Neural progenitor cell (in vitro differentiated cells): ENCODE measurements around the gene TRAPPC2L. TPM values are rescaled to one million over a fixed set of nuclear protein-coding genes. Genes with fewer than 3 reads are reported as not detected.
"Not testable (repeated sequence)": the region's sequence is repeated elsewhere in the genome, so short reads cannot be mapped to it uniquely, and the experiment has no call there.

Source experiments
- DNase-seq: peaks from one replicate; pipeline ENCODE4 v3.0.0-alpha.2; 2016; ENCODE audit warnings: low spot score
- H2AFZ ChIP-seq: fragments of 200-600 bp; sonication (generic); replicated peaks from 2 replicates; pipeline ENCODE4 v1.6.1; 2016; ENCODE audit warnings: antibody characterized with exemption
- H3F3A ChIP-seq: fragments of 200-600 bp; sonication (generic); 2 replicates; pipeline ENCODE4 v1.6.1; 2016; ENCODE audit warnings: antibody characterized with exemption, low read depth
- H3K27ac ChIP-seq: fragments of 200-600 bp; sonication (generic); 2 replicates; pipeline ENCODE4 v1.5.1; 2016; ENCODE audit warnings: mild to moderate bottlenecking
- H3K27me3 ChIP-seq: fragments of 200-600 bp; sonication (generic); 2 replicates; pipeline ENCODE4 v1.6.1; 2016; ENCODE audit warnings: mild to moderate bottlenecking, moderate library complexity
- H3K36me3 ChIP-seq: fragments of 200-600 bp; sonication (generic); 2 replicates; pipeline ENCODE4 v1.5.1; 2016
- H3K4me1 ChIP-seq: fragments of 200-600 bp; sonication (generic); 2 replicates; pipeline ENCODE4 v1.6.1; 2016; ENCODE audit warnings: mixed run types
- H3K4me2 ChIP-seq: fragments of 200-600 bp; sonication (generic); 2 replicates; pipeline ENCODE4 v1.6.1; 2016
- H3K4me3 ChIP-seq: fragments of 200-600 bp; sonication (generic); 2 replicates; pipeline ENCODE4 v1.5.1; 2016
- H3K79me2 ChIP-seq: fragments of 200-600 bp; sonication (generic); 2 replicates; pipeline ENCODE4 v1.6.1; 2016; ENCODE audit warnings: low read depth
- H3K9ac ChIP-seq: fragments of 200-600 bp; sonication (generic); 2 replicates; pipeline ENCODE4 v1.6.1; 2016
- H3K9me3 ChIP-seq: fragments of 200-600 bp; sonication (generic); 2 replicates; pipeline ENCODE4 v1.5.1; 2016; ENCODE audit warnings: low read depth
- H4K20me1 ChIP-seq: fragments of 200-600 bp; sonication (generic); 2 replicates; pipeline ENCODE4 v1.6.1; 2016; ENCODE audit warnings: low read depth
- H3K27ac Mint-ChIP-seq: 3 replicates; pipeline ENCODE4 v1.8.0; 2021; ENCODE audit warnings: mixed read lengths
- H3K27me3 Mint-ChIP-seq: 2 replicates; pipeline ENCODE4 v1.8.0; 2022; ENCODE audit warnings: low read depth, mild to moderate bottlenecking, inconsistent platforms, moderate library complexity, mixed read lengths; ENCODE audit not compliant: insufficient read depth
- H3K36me3 Mint-ChIP-seq: 3 replicates; pipeline ENCODE4 v1.8.0; 2021; ENCODE audit warnings: mixed read lengths
- H3K4me1 Mint-ChIP-seq: 3 replicates; pipeline ENCODE4 v1.8.0; 2021; ENCODE audit warnings: mixed read lengths
- H3K4me3 Mint-ChIP-seq: 3 replicates; pipeline ENCODE4 v1.8.0; 2021; ENCODE audit warnings: mild to moderate bottlenecking, moderate library complexity, mixed read lengths
- H3K9me3 Mint-ChIP-seq: 3 replicates; pipeline ENCODE4 v1.8.0; 2020; ENCODE audit warnings: mixed read lengths
- CTCF ChIP-seq: fragments of 200-600 bp; sonication (generic); IDR thresholded peaks from 2 replicates; pipeline ENCODE4 v1.5.1; 2017; ENCODE audit warnings: antibody characterized with exemption, mild to moderate bottlenecking
- EZH2 ChIP-seq: fragments of 200-600 bp; sonication (generic); IDR thresholded peaks from 2 replicates; pipeline ENCODE4 v1.6.1; 2017; ENCODE audit warnings: antibody characterized with exemption, mild to moderate bottlenecking, moderate library complexity
- EZH2phosphoT487 ChIP-seq: fragments of 200-600 bp; sonication (generic); IDR thresholded peaks from 2 replicates; pipeline ENCODE4 v1.6.1; 2017; ENCODE audit warnings: antibody characterized with exemption
- total RNA-seq: library from RNA; depleted of rRNA; stranded (reverse); fragments of >200 nt; gene quantifications from 2 replicates; pipeline ENCODE4 v1.2.3, GENCODE V29; 2015; ENCODE audit warnings: low replicate concordance

The TRAPPC2L gene
- total RNA-seq, 1 donor from 2014 or later: 31.8 TPM

GRCh38 chr16:88886845-88887521 is 30.1 kb downstream of the TRAPPC2L start:
- DNase-seq: no peak
- Mint-ChIP-seq H3K27ac (no peak overlapping the region), H3K4me1 (peaks cover 3% of the 10 kb centered on the region), H3K27me3 (peaks cover 8% of the 10 kb centered on the region), H3K4me3 (no peak overlapping the region), H3K36me3 (peaks cover 2% of the 10 kb centered on the region), H3K9me3 (peaks cover 4% of the 10 kb centered on the region)
- H3K79me2 ChIP-seq: no peaks in the 10 kb centered on the region
- no peaks in the 10 kb centered on the region for H4K20me1 ChIP-seq
- no peaks in the 10 kb centered on the region for H3K27me3 ChIP-seq
- H3K4me1 ChIP-seq: no peaks in the 10 kb centered on the region
- no peak overlapping the region for H2AFZ ChIP-seq
- H3K27ac ChIP-seq: no peak overlapping the region
- H3K9ac ChIP-seq: no peak overlapping the region
- no peaks in the 10 kb centered on the region for H3K36me3 ChIP-seq
- no peak for TF ChIP-seq EZH2phosphoT487
- no peak for TF ChIP-seq EZH2
- no peak for TF ChIP-seq CTCF
- H3F3A ChIP-seq: no peaks in the 10 kb centered on the region
- no peak overlapping the region for H3K4me2 ChIP-seq
- no peak overlapping the region for H3K4me3 ChIP-seq
- no peaks in the 10 kb centered on the region for H3K9me3 ChIP-seq

GRCh38 chr16:88888057-88888456 is 31.1 kb downstream of the TRAPPC2L start:
- Histone ChIP-seq H3F3A (no peaks in the 10 kb centered on the region), H3K27me3 (no peaks in the 10 kb centered on the region), H2AFZ (no peak overlapping the region), H3K9me3 (no peaks in the 10 kb centered on the region), H3K9ac (no peak overlapping the region), H3K4me3 (no peak overlapping the region), H3K4me2 (no peak overlapping the region), H3K27ac (no peak overlapping the region), H3K4me1 (no peaks in the 10 kb centered on the region), H3K36me3 (no peaks in the 10 kb centered on the region), H4K20me1 (no peaks in the 10 kb centered on the region), H3K79me2 (no peaks in the 10 kb centered on the region)
- peaks cover 2% of the 10 kb centered on the region for H3K36me3 Mint-ChIP-seq
- TF ChIP-seq CTCF (no peak), EZH2phosphoT487 (no peak), EZH2 (no peak)
- peaks cover 8% of the 10 kb centered on the region for H3K27me3 Mint-ChIP-seq
- DNase-seq: no peak
- no peak overlapping the region for H3K4me3 Mint-ChIP-seq
- peaks cover 4% of the 10 kb centered on the region for H3K9me3 Mint-ChIP-seq
- H3K4me1 Mint-ChIP-seq: peaks cover 3% of the 10 kb centered on the region
- no peak overlapping the region for H3K27ac Mint-ChIP-seq

- H3K27ac ChIP-seq: no peak overlapping the region
- Mint-ChIP-seq H3K9me3 (peaks cover 4% of the 10 kb centered on the region), H3K27me3 (peaks cover 6% of the 10 kb centered on the region), H3K4me3 (no peak overlapping the region), H3K4me1 (peaks cover 3% of the 10 kb centered on the region), H3K27ac (no peak overlapping the region), H3K36me3 (peaks cover 2% of the 10 kb centered on the region)
- no peaks in the 10 kb centered on the region for H3K79me2 ChIP-seq
- no peak for TF ChIP-seq EZH2phosphoT487
- TF ChIP-seq EZH2: no peak
- TF ChIP-seq CTCF: no peak
- H3K9me3 ChIP-seq: no peaks in the 10 kb centered on the region
- H2AFZ ChIP-seq: no peak overlapping the region
- no peak overlapping the region for H3K4me2 ChIP-seq
- no peaks in the 10 kb centered on the region for H4K20me1 ChIP-seq
- DNase-seq: no peak
- H3K27me3 ChIP-seq: no peaks in the 10 kb centered on the region
- H3K4me3 ChIP-seq: no peak overlapping the region
- no peaks in the 10 kb centered on the region for H3K4me1 ChIP-seq
- no peaks in the 10 kb centered on the region for H3K36me3 ChIP-seq
- H3K9ac ChIP-seq: no peak overlapping the region
- no peaks in the 10 kb centered on the region for H3F3A ChIP-seq
These were observed 31.8 kb downstream of the TRAPPC2L start for GRCh38 chr16:88888461-88889387.

- not testable (repeated sequence) for H3K27ac ChIP-seq, H3F3A ChIP-seq, H2AFZ ChIP-seq, H3K9ac ChIP-seq, H3K9me3 ChIP-seq, DNase-seq, H3K4me3 Mint-ChIP-seq, H3K4me1 ChIP-seq, H3K9me3 Mint-ChIP-seq, H4K20me1 ChIP-seq, H3K27me3 ChIP-seq, H3K4me3 ChIP-seq, H3K27me3 Mint-ChIP-seq, H3K79me2 ChIP-seq, H3K36me3 Mint-ChIP-seq, H3K4me2 ChIP-seq, H3K36me3 ChIP-seq, H3K4me1 Mint-ChIP-seq
- peak overlapping the region; percentile 88 for H3K27ac Mint-ChIP-seq
These were observed 32.9 kb downstream of the TRAPPC2L start for GRCh38 chr16:88889702-88890352.
